ENCODE data around the gene SLC29A3.

Gene SLC29A3

GRCh38 chr10:71372882-71373495 lies 53.9 kb downstream of the SLC29A3 start:
- peak; percentile 5 for DNase-seq

GRCh38 chr10:71374481-71375233 lies 55.6 kb downstream of the SLC29A3 start:
- no peak for DNase-seq

DNA sequence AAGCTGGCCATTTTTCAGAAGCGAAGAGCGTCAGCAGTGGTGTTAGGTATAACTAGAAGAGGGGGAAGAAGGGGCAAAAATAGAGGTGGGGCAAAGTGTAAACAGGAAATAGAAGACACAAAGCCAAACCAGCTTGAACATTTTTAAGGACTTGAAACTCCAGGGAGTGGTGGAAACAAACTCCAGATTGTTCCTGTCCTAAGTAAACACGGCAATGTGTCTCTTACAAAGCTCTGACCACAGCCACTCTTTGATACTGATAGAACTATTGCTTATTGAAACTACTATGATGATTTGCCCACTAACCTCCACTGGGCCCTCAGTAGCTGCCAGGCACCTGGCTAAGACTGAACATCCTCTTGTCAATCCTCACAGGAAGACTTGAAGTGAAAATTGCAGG lies 56.9 kb downstream of the SLC29A3 start:
- DNase-seq: no peak

DNA sequence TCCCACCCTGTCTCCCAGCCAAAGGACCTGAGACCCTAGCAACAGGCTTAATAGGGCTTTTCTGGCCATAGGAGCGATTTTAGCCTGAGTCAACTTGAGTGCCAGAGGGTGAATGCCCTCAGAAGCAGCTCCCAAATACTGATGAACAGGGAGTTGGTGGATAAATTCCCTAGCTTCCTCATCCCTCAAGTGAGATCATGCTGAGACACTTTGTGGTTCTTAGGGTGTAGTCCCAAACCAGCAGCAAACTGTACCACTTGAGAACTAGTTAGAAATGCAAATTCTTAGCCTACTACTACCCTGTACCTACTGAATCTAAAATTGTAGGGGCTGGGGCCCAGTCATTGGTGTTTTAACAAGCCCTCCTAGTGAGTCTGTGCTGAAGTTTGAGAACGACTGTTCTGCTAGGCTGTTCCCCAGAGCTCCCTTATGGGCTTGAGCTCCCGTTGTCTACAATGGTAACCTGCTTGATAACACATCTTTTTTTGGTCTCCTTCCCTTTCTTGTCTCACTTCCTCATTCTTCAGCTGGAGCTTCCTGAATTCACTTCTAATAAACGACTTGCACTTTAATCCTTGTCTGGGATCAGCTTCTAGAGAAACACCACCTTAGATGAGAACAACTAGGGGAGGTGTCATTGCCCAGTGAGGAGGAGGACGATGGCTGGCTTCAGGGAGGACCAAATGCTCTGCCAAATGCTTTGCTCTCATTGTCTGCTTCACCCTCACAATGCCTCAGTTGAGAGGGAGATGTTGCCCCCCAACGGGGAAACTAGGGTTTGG lies 59.5 kb downstream of the SLC29A3 start:
- DNase-seq: no peak

GRCh38 chr10:71379118-71379766 lies 60.2 kb downstream of the SLC29A3 start:
- no peak for DNase-seq

DNA sequence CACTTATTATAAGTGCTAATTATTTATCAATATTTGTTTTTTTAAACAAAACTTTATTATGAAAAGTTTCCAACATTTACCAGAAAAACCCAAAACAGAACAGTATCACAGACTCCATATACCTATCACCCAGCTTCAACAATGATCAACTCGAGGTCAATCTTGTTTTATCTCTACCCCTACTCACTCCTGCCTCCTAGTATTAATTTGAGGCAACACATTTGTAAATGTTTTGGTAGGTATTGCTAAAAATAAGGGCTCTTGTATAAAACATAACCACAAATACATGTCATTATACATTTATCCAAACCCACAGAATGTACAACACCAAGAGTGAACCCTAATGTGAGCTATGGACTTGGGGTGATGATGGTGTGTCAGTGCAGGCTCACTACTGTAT lies 61.8 kb downstream of the SLC29A3 start:
- no peak for DNase-seq

DNA sequence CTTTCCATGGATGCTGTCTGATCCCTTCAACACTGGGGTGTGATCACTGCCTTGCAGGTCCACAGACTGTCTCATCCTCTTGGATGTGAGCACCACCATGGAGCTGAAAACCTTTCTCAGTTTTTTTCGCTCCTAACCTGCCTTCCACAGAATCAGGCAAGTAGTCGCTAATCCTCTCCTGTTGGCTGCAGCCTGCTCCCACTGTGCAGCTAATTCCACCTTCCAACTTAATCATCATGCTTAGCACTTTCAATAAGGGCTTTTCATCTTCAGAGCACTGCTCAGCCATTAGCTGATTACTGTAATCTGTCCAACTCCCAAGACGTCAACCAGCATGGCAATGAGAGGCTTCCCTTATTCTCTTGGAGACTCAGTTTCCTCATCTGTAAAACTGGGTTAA lies 62.6 kb downstream of the SLC29A3 start:
- no peak for DNase-seq

- no peak for DNase-seq
Measured at GRCh38 chr10:71382028-71382427, 63.0 kb downstream of the SLC29A3 start.

DNA sequence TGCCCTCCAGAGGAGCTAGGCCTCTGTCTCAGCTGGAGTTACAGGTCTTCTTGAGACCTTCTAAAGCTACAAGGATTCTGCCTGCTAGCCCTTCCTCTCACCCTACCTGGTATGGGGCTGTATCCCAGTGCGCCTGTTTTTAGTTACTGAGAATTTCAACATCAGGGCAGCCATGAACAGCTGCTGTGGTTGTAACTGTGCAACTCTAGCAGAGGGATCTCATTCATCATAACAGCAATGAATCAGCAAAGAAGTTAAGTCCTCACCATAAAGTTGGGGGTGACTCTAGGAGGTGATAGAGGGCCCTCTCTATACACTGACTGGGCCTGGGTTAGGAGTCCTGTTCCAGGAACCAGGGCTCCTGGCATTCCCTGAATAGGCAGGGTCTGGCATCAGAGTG lies 63.7 kb downstream of the SLC29A3 start:
- no peak for DNase-seq

- DNase-seq: peak; percentile 67
Measured at GRCh38 chr10:71383972-71384687, 65.1 kb downstream of the SLC29A3 start.

- DNase-seq: no peak
Measured at GRCh38 chr10:71388171-71388570, 69.1 kb downstream of the SLC29A3 start.

DNA sequence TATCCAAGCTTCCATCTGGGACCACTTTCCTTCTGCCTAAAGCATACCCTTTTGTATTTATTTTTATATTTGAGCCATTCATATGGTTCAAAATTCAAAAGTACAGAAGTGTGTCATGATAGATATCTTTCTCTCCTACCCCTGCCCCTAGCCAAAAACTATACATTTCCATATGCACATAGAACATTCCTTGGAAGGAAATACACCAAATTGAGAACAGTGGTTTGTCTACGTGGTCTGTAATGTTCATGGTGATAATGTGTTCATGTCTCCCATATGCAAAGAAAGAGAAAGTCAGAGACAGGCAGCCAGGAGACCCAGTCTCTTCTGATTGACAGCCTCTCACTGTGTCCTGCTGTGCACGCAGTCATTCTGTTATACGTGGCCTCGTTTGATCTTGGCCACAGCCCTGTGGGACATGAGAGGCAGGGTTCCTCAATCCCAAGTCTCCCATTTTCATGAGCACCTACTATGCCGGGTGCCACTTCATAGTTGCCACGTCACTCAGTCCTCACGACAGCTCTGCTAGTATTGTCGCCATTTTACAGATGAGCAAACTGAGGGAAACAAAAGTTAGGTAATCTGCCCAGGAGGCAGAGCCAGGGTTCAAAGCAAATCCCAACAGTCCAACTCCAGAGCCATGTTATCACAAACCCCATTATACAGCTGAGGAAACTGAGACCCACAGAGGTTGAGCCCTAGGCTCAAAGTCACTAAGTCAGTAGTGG lies 69.7 kb downstream of the SLC29A3 start:
- DNase-seq: no peak

DNA sequence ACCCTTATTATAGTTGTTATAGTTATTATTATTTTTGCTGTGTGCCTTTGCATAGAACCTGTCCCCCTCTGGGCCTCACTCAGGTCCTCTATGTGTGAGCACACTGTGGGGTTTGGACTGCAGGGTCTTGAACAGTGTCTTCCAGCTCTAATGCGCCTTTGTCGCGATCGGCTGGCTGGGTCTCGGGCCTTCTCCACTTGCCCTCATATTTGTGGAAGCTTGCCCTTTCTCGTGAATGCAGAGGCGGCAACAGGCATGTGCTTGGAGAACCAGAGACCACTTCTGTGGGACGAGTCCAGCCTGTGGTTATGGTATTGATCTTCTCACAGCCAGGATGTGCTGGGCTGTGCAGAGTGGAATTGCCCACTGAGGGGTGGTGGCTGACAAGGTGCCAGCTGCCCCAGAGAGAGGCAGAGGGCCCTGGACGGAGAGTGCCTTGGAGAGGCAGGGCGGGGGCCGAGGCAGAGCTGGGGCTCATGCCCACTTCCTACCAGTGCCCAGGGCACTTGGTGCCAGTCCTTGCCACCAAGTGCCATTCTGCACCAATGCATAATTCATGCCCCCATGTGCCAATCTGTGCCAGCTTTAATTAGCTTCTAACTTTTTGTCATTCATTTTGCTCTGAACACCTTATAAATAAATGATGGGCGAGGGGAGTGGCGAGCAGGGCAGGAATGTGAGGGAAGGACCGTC lies 70.9 kb downstream of the SLC29A3 start:
- no peak for DNase-seq

DNA sequence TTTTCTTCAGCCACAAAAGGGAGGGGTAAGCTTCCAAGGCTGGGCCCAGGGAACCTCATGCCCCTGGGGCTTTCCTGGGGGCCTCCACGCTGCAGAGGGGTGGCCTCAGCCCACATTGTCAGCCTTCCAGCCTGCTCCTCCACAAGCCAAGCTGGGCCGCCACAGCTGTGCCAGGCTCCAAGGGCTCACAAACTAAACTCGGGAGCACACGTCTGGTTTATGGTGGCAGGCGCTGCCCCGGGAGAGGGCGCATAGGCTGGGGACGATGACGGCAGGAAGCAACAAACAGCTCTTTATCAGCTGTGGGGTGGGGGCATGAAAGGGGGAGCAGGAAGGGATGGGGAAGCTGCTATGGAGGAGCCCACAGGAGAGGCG lies 71.4 kb downstream of the SLC29A3 start:
- DNase-seq: no peak

GRCh38 chr10:71390921-71391690 lies 72.0 kb downstream of the SLC29A3 start:
- DNase-seq: no peak

- no peak for DNase-seq
Measured at GRCh38 chr10:71391701-71392100, 72.6 kb downstream of the SLC29A3 start.

- DNase-seq: no peak
Measured at GRCh38 chr10:71392292-71392691, 73.2 kb downstream of the SLC29A3 start.

DNA sequence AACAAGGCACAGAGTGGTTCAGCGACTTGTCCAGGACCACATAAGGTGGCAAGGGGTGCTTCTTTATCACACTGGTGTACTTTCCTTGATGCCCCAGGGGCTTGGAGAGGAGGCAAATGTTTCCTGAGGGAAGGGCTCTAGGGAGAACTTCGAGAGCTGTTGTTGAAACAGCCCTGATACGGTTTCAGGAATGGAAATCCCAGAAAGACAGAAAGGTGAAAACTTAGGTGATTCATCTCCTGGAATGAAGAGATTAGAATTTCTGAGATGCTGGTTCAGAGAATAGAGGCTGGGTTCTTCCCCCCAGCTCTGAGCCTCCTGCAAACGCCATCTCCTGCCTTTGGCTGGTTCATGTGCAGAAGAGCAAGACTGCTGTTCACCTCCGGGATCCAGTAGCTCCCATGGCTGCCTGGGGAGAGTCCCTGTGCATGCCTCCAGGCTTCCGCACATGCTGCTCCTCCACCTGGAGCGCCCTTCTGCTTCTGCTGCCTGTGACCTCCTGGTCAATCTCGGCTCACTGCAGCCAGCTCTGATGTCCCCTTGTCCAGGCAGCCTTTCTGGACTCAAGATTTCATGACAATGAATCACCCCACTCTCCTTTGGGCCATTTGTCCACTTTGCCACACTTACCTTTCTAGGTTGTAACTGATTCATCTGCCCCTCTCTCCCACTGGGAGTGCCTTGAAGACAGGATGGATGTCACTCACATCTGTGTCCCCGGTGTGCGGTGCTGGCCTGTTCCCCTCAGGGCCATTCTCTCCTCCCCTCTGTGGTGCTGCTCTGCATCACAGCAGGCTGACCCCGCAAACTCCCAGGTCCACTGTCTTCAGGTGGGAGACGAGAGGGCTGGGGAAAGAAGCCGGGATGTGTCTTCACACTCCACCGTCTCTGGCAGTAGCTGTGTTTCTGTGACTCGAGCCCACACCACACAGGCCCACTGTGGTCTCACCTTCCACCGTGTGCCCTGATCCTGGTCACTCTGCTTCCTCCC lies 74.0 kb downstream of the SLC29A3 start:
- no peak for DNase-seq

DNA sequence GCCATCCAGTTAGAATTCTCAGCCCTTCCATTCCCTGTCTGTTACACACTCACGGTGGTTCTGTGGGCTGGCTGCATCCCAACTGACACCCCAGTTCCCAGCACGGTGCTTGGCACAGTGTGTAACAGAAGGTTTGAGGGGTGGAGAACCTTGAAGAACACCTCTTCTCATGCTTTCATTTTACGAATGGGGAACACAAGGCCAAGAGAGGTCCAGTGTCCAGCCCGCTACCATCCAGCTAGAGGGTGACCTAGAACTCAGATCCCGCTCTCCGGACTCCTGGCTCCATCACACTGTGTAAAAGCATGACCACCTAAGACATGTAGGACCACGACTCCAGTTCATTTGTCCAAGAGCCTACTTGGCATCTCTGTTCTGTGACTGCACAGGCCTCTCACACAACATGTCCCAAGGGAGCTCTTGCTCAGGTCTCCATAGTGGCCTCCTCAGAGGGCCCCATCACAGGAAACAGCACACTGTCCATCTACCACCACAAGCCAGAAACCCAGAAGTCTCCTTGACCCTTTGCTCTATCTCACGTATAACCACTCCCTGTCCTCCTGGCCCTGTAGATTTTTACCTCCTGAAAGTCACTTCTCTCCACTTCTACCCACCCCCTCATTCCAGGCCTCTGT lies 74.9 kb downstream of the SLC29A3 start:
- DNase-seq: no peak
